GM12872 (cell line): ENCODE results near the gene NECAP2.
A peak's percentile ranks its signal among the peaks of the same experiment; 100 is the strongest.

Experiments
- TF ChIP-seq, protein P1 (sequence below): IDR thresholded peaks from 3 replicates; pipeline ENCODE4 v1.5.1; 2011; ENCODE audit warnings: low read depth, mild to moderate bottlenecking, low read length, moderate library complexity; ENCODE audit not compliant: insufficient read depth

NECAP2 gene

DNA sequence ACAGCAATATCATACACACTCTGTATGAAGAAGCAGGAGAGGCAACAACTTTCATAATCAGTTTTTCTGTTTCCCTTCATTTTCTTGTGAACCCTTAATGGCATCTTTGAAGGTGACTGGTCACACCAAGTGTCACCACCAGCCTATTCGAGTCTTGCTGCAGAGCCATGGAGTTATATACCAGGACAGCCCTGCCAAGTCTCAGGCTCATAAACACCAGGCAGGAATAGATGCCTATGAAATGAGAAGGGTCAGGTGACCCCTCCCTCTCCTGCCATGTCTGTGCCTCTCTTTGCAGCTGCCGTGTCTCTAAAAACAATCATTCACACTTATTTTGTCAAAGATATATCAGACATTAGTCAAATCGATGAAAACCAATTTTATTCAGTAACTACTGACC is 28.0 kb downstream of the NECAP2 start:
- TF ChIP-seq, protein P1, sequence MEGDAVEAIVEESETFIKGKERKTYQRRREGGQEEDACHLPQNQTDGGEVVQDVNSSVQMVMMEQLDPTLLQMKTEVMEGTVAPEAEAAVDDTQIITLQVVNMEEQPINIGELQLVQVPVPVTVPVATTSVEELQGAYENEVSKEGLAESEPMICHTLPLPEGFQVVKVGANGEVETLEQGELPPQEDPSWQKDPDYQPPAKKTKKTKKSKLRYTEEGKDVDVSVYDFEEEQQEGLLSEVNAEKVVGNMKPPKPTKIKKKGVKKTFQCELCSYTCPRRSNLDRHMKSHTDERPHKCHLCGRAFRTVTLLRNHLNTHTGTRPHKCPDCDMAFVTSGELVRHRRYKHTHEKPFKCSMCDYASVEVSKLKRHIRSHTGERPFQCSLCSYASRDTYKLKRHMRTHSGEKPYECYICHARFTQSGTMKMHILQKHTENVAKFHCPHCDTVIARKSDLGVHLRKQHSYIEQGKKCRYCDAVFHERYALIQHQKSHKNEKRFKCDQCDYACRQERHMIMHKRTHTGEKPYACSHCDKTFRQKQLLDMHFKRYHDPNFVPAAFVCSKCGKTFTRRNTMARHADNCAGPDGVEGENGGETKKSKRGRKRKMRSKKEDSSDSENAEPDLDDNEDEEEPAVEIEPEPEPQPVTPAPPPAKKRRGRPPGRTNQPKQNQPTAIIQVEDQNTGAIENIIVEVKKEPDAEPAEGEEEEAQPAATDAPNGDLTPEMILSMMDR = no peak

DNA sequence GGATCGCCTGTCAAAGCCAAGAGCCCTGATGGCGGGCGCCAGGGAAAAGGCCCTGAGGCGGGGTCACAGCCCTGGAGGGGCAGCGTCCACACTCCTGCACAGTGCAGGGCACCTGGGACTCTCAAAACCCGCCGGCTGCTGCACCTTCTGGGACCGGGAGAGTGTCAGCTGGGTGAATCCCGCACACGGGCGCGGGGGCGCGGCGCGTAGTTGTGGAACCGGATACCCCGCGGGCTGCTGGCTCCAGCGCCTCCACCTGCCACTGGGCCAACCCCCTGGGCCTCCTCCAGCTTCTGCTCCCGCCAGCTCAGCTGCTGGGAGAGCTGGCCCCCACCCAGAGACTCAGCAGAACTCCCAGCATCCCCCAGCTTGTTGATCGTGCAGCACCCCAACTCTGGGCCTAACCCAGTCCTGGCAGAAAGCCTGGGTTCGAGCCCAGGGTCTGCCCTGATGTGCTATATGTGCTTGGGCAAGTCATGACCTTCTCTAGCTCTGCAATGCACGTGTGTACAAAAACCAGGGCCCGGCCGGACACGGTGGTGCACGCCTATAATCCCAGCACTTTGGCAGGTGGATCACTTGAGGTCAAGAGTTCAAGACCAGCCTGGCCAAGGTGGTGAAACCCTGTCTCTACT is 33.8 kb downstream of the NECAP2 start:
- TF ChIP-seq, protein P1 = no peak

DNA sequence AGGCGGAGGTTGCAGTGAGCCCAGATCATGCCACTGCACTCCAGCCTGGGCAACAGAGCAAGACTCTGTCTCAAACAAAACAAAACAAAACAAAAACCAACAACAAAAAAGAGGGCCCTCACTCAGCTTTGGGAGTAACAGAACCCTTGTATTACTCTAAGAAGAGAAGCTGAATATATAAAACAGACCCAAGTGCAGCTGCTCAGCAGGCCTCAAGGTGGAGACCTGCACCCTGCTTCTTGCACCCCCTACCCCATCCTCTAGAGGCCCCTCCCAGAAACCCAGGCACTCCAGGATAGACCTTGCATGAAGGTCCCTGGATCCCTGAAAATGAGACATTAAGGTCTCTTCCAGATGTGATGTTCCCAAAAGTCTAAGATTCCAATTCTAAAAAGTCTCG is 34.4 kb downstream of the NECAP2 start:
- TF ChIP-seq, protein P1 = peak; percentile 38; the same call in 2 of the 3 replicates

DNA sequence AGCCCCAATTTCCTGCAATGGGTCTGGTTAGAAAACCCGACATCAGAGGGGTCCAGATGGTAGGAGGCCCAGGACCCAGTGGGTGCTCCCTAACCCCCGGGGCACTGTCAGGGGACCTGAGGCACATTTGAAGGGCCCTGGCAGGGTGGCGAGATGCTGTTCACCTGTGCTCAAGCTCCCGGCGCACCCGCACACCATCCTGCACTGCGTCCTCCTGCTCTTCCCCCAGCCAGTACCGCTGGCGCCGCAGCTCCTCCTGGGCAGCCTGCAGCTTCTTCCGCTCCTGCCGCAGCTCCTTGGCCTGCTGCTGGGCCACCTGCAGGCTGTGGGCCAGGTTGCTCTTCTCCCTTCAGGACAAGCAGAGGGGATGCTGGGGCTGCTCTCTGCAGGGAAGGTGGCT is 37.6 kb downstream of the NECAP2 start:
- TF ChIP-seq, protein P1 = no peak

DNA sequence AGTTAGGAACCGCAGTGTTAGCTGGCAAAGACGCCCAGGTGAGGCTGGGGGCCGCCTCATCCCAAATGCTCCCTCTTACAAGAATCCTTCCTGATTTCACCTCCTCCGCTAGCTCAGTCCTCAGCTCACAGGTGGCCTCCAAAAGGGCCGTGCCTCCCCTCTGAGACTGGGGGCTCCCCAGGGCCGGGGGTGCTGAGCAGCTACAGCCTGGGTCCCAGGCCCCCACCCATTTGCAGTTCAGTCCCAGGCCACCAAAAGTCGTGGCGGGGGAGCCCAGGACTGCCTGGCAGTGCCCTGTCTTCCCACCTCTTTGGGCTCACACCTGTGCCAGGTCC is 43.9 kb downstream of the NECAP2 start:
- TF ChIP-seq, protein P1 = no peak

DNA sequence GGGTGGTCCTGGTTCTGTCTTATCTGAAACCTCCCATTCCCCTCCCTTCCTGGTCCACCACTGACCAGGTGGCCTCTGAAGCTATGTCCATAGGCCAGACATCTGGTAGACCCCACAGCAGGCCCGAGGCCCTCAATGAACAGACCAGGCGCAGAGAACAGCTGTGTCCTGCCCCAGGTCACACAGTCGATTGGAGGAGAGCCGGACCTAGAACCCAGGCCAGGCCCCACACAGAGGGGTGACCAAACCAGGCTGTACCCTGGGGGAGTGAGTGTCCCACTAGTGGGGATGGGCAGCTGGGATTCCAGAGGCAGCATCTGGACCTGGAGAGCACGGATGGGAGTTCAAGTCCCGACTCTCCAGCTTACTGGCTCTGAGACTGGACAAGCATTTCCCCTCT is 44.4 kb downstream of the NECAP2 start:
- TF ChIP-seq, protein P1 = no peak

DNA sequence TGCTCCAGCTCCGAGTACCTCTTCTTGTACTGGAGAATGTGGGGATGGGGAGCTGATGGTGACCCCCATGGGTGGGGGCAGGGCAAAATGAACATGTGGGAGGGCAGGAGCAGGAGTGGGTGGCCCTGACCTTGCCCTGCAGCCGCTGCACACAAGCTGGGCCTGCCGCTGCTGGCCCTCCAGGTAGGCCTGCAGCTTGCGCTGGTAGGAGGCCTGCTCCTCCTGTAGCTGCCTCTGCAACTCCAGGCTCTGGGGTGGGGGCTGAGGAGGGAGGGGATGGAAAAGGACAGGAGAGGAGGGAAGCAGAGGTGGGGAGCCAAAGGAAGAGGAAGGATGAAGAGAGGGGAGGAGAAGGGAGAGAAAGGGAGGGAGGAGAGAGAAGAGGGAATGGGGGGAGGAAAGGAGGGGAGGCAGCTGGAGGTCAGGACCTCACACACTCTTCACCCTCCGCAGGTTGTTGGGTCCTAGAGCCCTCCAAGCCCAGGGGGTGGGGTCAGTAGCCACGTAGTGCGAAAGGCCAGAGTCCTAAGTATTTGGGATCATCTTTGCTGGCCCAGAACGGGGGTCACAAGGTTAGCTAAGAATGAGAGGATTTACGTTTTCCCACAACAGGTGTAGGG is 50.6 kb downstream of the NECAP2 start:
- TF ChIP-seq, protein P1 = no peak
